ENCODE measurements around the gene DNLZ. TPM values are rescaled to one million over a fixed set of nuclear protein-coding genes. Genes with fewer than 3 reads are reported as not detected.
A peak's percentile ranks its signal among the peaks of the same experiment; 100 is the strongest.
"Not testable (repeated sequence)": the region's sequence is repeated elsewhere in the genome, so short reads cannot be mapped to it uniquely, and the experiment has no call there.

Gene DNLZ
- total RNA-seq, 3 donors from 2014 or later, result 35.4 to 57.4 (median 40.0) TPM

DNA sequence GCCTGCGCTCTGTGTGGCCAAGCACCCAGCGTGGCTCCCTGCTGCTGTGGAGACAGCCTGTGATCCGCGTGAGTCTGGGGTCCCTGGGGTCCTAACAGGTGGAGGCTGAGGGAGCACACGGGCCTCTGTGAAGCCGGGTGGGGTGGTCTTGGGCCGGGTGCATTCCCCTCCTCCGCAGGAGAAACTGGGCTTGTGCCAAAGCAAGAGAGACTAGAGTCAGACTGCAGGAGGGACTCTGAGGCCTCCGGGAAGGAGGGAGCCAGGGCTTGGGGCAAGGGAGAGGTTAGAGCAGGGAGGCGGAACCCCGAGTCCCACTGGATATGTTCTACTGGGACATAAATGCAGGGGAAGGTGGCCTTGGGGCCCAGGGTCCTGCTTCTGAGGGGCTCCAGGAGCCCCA, 10.5 kb downstream of the DNLZ start:
- H3K4me1 ChIP-seq, result no peaks in the 10 kb centered on the region
- no peak for TF ChIP-seq CTCF (IDR thresholded peaks at IDR 0.05)
- no peak for TF ChIP-seq POLR2AphosphoS5 (IDR thresholded peaks at IDR 0.05)
- no peak for TF ChIP-seq POLR2A (IDR thresholded peaks at IDR 0.05)
- H3K36me3 ChIP-seq, result no peaks in the 10 kb centered on the region
- no peaks in the 10 kb centered on the region for H3K27me3 ChIP-seq
- H3K4me3 ChIP-seq, result no peak overlapping the region
- intact Hi-C loops (cut with DNase I; ENCODE audit: low total_unique reads), result no loop called here
- no peak overlapping the region for H3K27ac ChIP-seq
- H3K9me3 ChIP-seq, result no peaks in the 10 kb centered on the region
- DNase-seq (ENCODE audit: low spot score in 2 of 2), result no peak

GRCh38 chr9:136352682-136353081, 10.9 kb downstream of the DNLZ start:
- no peaks in the 10 kb centered on the region for H3K27me3 ChIP-seq
- no peak overlapping the region for H3K27ac ChIP-seq
- no peaks in the 10 kb centered on the region for H3K4me1 ChIP-seq
- TF ChIP-seq CTCF (IDR thresholded peaks at IDR 0.05) (no peak), POLR2AphosphoS5 (IDR thresholded peaks at IDR 0.05) (no peak), POLR2A (IDR thresholded peaks at IDR 0.05) (no peak)
- no peak for DNase-seq (ENCODE audit: low spot score in 2 of 2)
- H3K36me3 ChIP-seq, result no peaks in the 10 kb centered on the region
- H3K4me3 ChIP-seq, result peak overlapping the region in 1 of 3 donors; percentile 31
- no peaks in the 10 kb centered on the region for H3K9me3 ChIP-seq
- intact Hi-C loops (cut with DNase I; ENCODE audit: low total_unique reads), result no loop called here

DNA sequence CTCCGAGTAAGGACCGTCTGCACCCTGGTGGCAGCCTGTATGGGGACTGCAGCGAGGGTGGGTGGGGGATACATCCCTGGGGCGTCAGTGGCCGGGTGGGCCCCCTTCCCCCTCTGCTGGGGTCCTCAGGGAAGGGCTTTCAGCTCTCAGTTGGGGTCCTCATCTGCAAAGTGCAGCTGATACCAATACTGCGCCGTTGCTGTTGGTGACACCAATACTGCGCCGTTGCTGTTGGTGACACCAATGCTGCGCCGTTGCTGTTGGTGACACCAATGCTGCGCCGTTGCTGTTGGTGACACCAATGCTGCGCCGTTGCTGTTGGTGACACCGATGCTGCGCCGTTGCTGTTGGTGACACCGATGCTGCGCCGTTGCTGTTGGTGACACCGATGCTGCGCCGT, 11.7 kb downstream of the DNLZ start:
- DNase-seq (ENCODE audit: low spot score in 2 of 2); H3K9me3 ChIP-seq; H3K27me3 ChIP-seq; H3K27ac ChIP-seq; H3K4me1 ChIP-seq; intact Hi-C loops (cut with DNase I; ENCODE audit: low total_unique reads); H3K36me3 ChIP-seq: not testable (repeated sequence)
- peak overlapping the region in 1 of 3 donors; percentile 22 for H3K4me3 ChIP-seq

GRCh38 chr9:136351252-136351800, 12.2 kb downstream of the DNLZ start:
- Histone ChIP-seq H3K9me3 (no peaks in the 10 kb centered on the region), H3K27me3 (no peaks in the 10 kb centered on the region), H3K36me3 (no peaks in the 10 kb centered on the region), H3K4me1 (no peaks in the 10 kb centered on the region), H3K27ac (no peak overlapping the region), H3K4me3 (peak overlapping the region in 1 of 3 donors; percentile 22)
- intact Hi-C loops (cut with DNase I; ENCODE audit: low total_unique reads), result no loop called here
- no peak for DNase-seq (ENCODE audit: low spot score in 2 of 2)
- TF ChIP-seq POLR2A (IDR thresholded peaks at IDR 0.05), result no peak
- TF ChIP-seq POLR2AphosphoS5 (IDR thresholded peaks at IDR 0.05), result no peak
- no peak for TF ChIP-seq CTCF (IDR thresholded peaks at IDR 0.05)

GRCh38 chr9:136349546-136349945, 14.0 kb downstream of the DNLZ start:
- H3K27ac ChIP-seq, result no peak overlapping the region
- H3K36me3 ChIP-seq, result no peaks in the 10 kb centered on the region
- H3K4me1 ChIP-seq, result peaks cover 8 to 9% of the 10 kb centered on the region in 2 donors
- no peak for DNase-seq (ENCODE audit: low spot score in 2 of 2)
- H3K4me3 ChIP-seq, result no peak overlapping the region
- no peaks in the 10 kb centered on the region for H3K27me3 ChIP-seq
- intact Hi-C loops (cut with DNase I; ENCODE audit: low total_unique reads), result no loop called here
- H3K9me3 ChIP-seq, result no peaks in the 10 kb centered on the region
- TF ChIP-seq POLR2A (IDR thresholded peaks at IDR 0.05) (no peak), CTCF (IDR thresholded peaks at IDR 0.05) (no peak), POLR2AphosphoS5 (IDR thresholded peaks at IDR 0.05) (no peak)

DNA sequence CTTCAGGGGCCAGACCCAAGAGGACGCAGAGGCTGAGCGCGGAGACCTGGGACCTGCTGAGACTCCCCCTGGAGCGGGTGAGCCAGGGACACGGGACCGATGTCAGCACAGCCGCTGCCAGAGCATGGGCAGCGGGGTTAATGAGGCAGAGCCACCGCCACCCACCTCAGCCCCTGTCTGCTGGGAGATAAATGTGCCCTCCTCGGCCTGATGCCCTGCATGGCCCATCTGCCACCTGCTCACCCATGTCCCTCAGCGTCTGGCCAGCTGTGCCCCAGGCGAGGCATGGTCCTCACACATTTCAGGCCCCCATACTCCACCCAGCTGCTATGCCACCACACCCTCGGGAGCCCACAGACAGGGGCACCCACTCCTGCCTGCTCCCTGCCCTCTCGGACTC, 14.9 kb downstream of the DNLZ start:
- Histone ChIP-seq H3K4me1 (peaks cover 8 to 9% of the 10 kb centered on the region in 2 donors), H3K36me3 (no peaks in the 10 kb centered on the region), H3K4me3 (no peak overlapping the region), H3K27me3 (no peaks in the 10 kb centered on the region), H3K27ac (no peak overlapping the region), H3K9me3 (no peaks in the 10 kb centered on the region)
- no peak for TF ChIP-seq CTCF (IDR thresholded peaks at IDR 0.05)
- no peak for TF ChIP-seq POLR2A (IDR thresholded peaks at IDR 0.05)
- TF ChIP-seq POLR2AphosphoS5 (IDR thresholded peaks at IDR 0.05), result no peak
- DNase-seq (ENCODE audit: low spot score in 2 of 2), result no peak
- intact Hi-C loops (cut with DNase I; ENCODE audit: low total_unique reads), result no loop called here
